HEK293T (cell line): ENCODE data around the gene MEGF6.

Experiments
- CTCF ChIA-PET: fragments of 350-600 bp; formaldehyde crosslinking; extraction: SDS; loops from one replicate; lab custom pipeline; 2021; ENCODE audit warnings: antibody characterized with exemption, inconsistent platforms; lab: Yijun Ruan, JAX
- POLR2A ChIA-PET: fragments of 350-600 bp; formaldehyde crosslinking; extraction: SDS; loops from one replicate; lab custom pipeline; 2020; ENCODE audit warnings: antibody characterized with exemption, inconsistent platforms; lab: Yijun Ruan, JAX
- DNase-seq: peaks from one replicate; pipeline ENCODE4 v3.0.0; 2012; ENCODE audit warnings: mixed read lengths; ENCODE audit errors: extremely low spot score
- ARNT ChIP-seq: fragments of 450-650 bp; IDR thresholded peaks from 2 replicates; pipeline ENCODE4 v1.6.1; 2017; ENCODE audit warnings: mild to moderate bottlenecking
- BHLHE40 ChIP-seq: fragments of 450-650 bp; IDR thresholded peaks from 2 replicates; pipeline ENCODE4 v1.6.1; 2016; ENCODE audit warnings: mild to moderate bottlenecking, moderate library complexity, borderline replicate concordance
- CTBP1 ChIP-seq: fragments of 450-650 bp; IDR thresholded peaks from 2 replicates; pipeline ENCODE4 v1.6.1; 2016; ENCODE audit warnings: borderline replicate concordance
- ELF4 ChIP-seq: fragments of 450-650 bp; IDR thresholded peaks from 2 replicates; pipeline ENCODE4 v1.6.1; 2017; ENCODE audit warnings: antibody characterized with exemption
- FOXA1 ChIP-seq: fragments of 450-650 bp; IDR thresholded peaks from 2 replicates; pipeline ENCODE4 v1.6.1; 2016; ENCODE audit warnings: mild to moderate bottlenecking
- FOXK2 ChIP-seq: fragments of 450-650 bp; IDR thresholded peaks from 2 replicates; pipeline ENCODE4 v1.6.1; 2016; ENCODE audit warnings: mild to moderate bottlenecking
- FOXM1 ChIP-seq: fragments of 450-650 bp; IDR thresholded peaks from 2 replicates; pipeline ENCODE4 v1.6.1; 2017; ENCODE audit warnings: mild to moderate bottlenecking, borderline replicate concordance
- HDGF ChIP-seq: fragments of 450-650 bp; IDR thresholded peaks from 2 replicates; pipeline ENCODE4 v1.6.1; 2017; ENCODE audit warnings: antibody characterized with exemption, borderline replicate concordance
- L3MBTL2 ChIP-seq: fragments of 450-650 bp; conservative IDR thresholded peaks from 2 replicates; pipeline ENCODE4 v1.6.1; 2016; ENCODE audit warnings: mild to moderate bottlenecking
- LEF1 ChIP-seq: fragments of 450-650 bp; IDR thresholded peaks from 2 replicates; pipeline ENCODE4 v1.6.1; 2017; ENCODE audit warnings: mild to moderate bottlenecking, borderline replicate concordance
- NFRKB ChIP-seq: fragments of 450-650 bp; IDR thresholded peaks from 2 replicates; pipeline ENCODE4 v1.6.1; 2016; ENCODE audit warnings: mild to moderate bottlenecking, moderate library complexity
- SP1 ChIP-seq: fragments of 450-650 bp; IDR thresholded peaks from 2 replicates; pipeline ENCODE4 v1.6.1; 2017
- SUZ12 ChIP-seq: fragments of 450-650 bp; IDR thresholded peaks from 2 replicates; pipeline ENCODE4 v1.6.1; 2016; ENCODE audit warnings: mild to moderate bottlenecking
- TARDBP ChIP-seq: fragments of 450-650 bp; IDR thresholded peaks from 2 replicates; pipeline ENCODE4 v1.6.1; 2016
- ZNF384 ChIP-seq: fragments of 450-650 bp; IDR thresholded peaks from 2 replicates; pipeline ENCODE4 v1.6.1; 2016
- TF ChIP-seq, protein P1 (sequence below): fragments of 450-650 bp; IDR thresholded peaks from 2 replicates; pipeline ENCODE4 v1.6.1; 2016

MEGF6 gene

DNA sequence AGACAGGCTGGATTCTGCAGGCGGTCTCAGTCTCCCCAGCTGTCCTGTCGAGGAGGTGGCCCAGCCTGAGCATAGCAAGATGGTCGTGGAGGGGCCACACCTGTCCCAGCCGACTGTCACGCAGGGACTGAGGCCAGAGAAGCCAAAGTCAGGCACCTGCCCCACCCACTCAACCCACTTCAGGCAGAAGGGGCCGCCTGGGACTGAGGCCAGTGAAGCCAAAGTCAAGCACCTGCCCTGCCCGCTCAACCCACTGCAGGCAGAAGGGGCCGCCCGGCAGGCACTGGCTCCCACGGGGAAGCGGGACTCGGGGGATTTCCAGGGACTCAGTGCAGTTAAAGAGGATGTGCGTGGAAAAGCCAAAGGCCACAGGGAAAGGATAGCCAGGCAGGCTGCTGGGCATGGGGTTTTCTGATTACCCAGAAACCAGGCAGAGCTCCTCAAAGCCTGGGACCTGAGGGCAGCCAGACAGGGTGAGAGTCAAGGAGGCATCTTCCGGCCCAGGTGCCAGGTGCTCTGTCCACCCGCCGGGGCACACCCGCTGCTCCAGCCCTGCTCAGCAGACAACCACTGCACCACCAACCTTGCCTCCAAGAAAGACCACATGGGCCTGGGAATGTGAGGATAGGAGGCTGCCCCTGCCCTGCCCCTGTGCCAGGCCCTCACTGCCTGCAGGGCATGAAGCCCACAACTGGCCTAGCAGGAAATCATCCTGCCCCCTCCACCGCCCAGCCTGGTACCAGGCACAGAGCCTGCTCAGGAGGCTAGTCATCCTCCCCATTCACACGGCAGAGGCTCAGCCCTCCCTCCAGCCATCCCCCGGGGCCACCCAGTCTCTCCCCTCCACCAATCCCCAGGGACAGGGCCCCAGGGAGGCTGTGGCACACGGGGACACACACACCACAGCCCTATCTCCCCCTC is 41.0 kb downstream of the MEGF6 start:
- DNase-seq, result no peak
- ChIA-PET CTCF (no interaction called here), POLR2A (no interaction called here)
- TF ChIP-seq SUZ12 (no peak), HDGF (no peak), FOXM1 (no peak), SP1 (no peak), FOXK2 (no peak), ZNF384 (no peak), ARNT (no peak), CTBP1 (no peak), BHLHE40 (no peak), TARDBP (no peak)

DNA sequence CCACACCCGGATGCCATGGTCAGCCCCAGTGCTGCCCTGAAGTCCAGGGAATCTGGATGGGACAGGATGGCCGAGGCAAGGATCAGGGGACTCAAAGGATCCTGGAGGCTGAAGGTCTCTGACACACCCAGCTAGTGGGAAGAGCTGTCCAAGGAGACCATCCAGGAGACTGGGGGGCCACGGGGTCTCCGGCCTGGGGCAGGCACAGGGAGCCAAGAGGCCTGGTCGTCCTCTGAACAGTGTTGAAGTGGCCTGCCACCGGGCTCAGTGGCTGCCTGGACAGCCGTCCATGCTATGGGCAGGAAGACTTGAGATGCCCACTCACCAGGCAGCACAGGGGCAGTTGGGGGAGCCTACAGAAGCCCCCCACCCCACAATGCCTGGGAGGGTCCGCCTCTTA is 41.9 kb downstream of the MEGF6 start:
- POLR2A ChIA-PET, result no interaction called here
- CTCF ChIA-PET, result no interaction called here
- TF ChIP-seq TARDBP (no peak), CTBP1 (no peak), FOXK2 (no peak), SP1 (no peak), FOXM1 (no peak), BHLHE40 (no peak), ARNT (no peak), HDGF (no peak), ELF4 (no peak), FOXA1 (no peak)
- no peak for DNase-seq

DNA sequence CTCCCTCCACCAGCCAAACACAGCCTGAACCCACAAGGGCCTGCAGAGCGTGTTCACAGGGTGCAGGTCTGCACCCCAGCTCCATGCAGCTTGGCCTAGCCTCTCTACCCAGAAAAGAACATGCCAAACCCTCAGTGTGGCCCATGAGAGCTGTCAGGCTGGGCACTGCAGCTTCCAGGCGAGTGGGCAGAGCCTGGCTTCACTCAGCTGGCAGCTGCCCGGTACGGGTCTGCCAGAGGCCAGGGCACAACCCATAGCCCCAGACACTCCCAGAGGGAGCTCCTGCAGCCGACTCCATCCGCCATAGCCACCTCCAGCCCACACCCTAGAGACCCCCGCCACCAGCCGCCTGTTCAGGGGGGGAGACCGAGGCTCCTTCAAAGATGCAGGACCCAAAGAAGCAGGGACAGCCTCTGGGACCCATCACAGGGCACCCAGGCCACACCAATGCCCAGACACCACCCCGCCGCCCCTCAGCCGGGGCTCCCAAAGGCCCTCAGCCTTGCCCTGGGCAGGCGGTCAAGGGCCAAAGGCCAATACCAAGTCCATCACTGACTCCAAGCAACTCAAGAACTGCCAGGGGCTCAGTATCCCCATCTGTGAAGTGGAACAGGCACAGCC is 42.4 kb downstream of the MEGF6 start:
- CTCF ChIA-PET, result no interaction called here
- TF ChIP-seq, protein P1, sequence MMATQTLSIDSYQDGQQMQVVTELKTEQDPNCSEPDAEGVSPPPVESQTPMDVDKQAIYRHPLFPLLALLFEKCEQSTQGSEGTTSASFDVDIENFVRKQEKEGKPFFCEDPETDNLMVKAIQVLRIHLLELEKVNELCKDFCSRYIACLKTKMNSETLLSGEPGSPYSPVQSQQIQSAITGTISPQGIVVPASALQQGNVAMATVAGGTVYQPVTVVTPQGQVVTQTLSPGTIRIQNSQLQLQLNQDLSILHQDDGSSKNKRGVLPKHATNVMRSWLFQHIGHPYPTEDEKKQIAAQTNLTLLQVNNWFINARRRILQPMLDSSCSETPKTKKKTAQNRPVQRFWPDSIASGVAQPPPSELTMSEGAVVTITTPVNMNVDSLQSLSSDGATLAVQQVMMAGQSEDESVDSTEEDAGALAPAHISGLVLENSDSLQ, result no peak
- TF ChIP-seq LEF1 (no peak), L3MBTL2 (no peak), NFRKB (no peak), BHLHE40 (no peak), ARNT (no peak), FOXA1 (no peak), SUZ12 (no peak), FOXM1 (no peak), ELF4 (no peak), CTBP1 (no peak)
- DNase-seq, result no peak
- POLR2A ChIA-PET, result no interaction called here

DNA sequence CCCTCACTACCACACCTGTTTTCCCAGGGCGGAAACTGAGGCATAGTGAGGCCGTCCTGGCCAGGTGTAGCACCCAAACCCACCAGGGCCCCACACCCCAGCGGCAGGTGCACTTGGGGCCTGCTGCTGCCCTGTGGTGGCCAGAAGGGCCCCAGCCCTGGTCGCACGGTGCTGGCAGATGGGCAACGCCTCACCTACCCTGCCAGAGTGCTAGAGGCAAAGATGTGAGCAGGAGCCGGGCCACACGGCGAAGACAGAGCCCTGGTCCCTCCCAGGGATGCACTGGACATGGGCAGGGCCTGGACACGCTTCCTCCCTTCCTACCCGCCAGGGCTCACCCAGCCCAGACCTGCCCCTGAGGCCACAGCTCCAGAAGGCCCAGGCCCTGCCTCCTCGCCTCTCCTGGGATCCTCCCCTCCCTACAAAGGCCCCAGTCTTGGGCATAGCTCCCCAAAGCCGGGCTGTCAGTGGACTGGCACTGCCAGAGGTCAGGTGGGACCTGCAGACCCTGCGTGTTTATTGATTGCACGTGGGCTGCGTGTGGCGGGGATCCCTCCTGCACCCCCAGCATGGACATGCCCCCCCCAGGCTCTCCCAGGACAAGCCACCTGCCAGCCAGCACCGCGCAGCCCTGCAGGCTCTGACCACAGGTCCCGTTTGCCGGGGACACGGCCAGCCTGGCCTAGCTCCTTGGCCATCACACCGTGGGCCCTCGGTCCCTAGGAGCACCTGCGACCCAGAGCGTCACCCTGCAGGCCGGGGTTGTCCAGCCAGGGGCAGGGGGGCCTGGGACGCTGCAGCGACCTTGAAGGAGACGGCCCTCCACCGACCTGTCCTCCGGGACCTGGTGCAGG is 44.1 kb downstream of the MEGF6 start:
- DNase-seq, result no peak
- CTCF ChIA-PET, result no interaction called here
- POLR2A ChIA-PET, result no interaction called here
- no peak for TF ChIP-seq HDGF
- TF ChIP-seq FOXK2, result no peak
- no peak for TF ChIP-seq ELF4
- TF ChIP-seq BHLHE40, result no peak
- TF ChIP-seq SUZ12, result no peak
- TF ChIP-seq L3MBTL2, result no peak
- no peak for TF ChIP-seq ARNT
- TF ChIP-seq CTBP1, result no peak
- TF ChIP-seq, protein P1, result no peak
- no peak for TF ChIP-seq TARDBP
- TF ChIP-seq SP1, result no peak

DNA sequence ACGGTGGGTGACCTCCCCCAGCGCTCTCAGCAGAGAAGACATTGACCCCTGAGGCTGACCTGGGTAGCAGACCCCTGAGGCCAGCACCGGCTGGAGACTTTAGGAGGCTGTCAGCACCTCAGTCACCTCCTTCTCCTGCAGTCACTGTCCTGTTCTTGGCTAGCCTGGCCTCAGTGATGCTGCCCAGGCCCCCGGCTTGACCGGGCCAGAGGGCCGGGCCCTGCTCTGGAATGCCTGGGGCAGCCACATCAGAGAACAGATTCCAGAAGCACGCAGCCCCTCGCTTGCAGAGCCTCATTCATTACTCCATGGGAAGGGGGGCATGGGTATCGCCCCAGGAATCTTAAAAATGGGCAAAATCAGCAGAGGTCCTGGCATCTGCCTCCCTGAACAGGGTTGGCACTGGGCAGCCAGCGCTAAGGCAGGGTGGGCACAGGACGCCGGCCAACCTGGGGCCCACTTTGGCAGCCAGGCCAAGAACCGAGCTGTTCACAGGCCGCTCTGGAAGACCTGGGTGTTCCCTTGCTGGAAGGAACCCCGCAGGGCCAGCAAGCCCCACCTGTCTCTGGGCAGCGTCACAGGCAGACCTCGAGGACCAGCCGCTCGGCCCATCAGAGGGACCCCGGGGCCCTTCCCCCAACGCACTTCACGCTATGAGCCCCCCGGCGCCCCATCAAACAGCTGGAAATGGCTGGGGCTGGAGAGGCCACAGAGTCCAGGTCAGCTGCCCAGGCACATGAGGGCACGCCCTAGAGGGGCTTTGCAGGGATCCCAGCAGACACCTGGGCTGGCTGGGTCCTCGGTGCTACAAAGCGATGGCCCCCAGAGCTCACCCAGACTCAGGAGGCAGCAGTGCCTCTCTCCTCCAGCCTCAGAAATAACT is 45.1 kb downstream of the MEGF6 start:
- TF ChIP-seq ARNT (no peak), SP1 (no peak), ELF4 (no peak), FOXK2 (no peak), FOXM1 (no peak), FOXA1 (no peak), LEF1 (no peak), BHLHE40 (no peak), SUZ12 (no peak)
- TF ChIP-seq, protein P1, result no peak
- no peak for DNase-seq
- ChIA-PET POLR2A (no interaction called here), CTCF (no interaction called here)
